Measurements from ENCODE around the gene ADCY9. TPM values are rescaled to one million over a fixed set of nuclear protein-coding genes. Genes with fewer than 3 reads are reported as not detected.

The ADCY9 gene
- total RNA-seq, 2 experiments from 2014 or later = 6.1 to 7.2 TPM

GRCh38 chr16:4015275-4016004 lies 100.8 kb downstream of the ADCY9 start:
- ChIA-PET CTCF (no interaction called here), POLR2A (no interaction called here)

GRCh38 chr16:4011940-4012629 lies 104.2 kb downstream of the ADCY9 start:
- ChIA-PET CTCF (no interaction called here), POLR2A (no interaction called here)

GRCh38 chr16:4011225-4011939 lies 104.9 kb downstream of the ADCY9 start:
- POLR2A ChIA-PET = no interaction called here
- CTCF ChIA-PET = no interaction called here

- ChIA-PET CTCF (no interaction called here), POLR2A (no interaction called here)
Measured at GRCh38 chr16:4010225-4011158, 105.8 kb downstream of the ADCY9 start.

- POLR2A ChIA-PET = no interaction called here
- CTCF ChIA-PET = no interaction called here
Measured at GRCh38 chr16:4009177-4009576, 107.1 kb downstream of the ADCY9 start.

GRCh38 chr16:4008116-4008515 lies 108.1 kb downstream of the ADCY9 start:
- POLR2A ChIA-PET = interaction anchor here (0.6 kb wide), 1 partner anchor 14 kb away, joined by 3 read pairs; no protein-coding TSS in a partner anchor
- CTCF ChIA-PET = no interaction called here

GRCh38 chr16:4006397-4006999 lies 109.7 kb downstream of the ADCY9 start:
- ChIA-PET CTCF (no interaction called here), POLR2A (no interaction called here)

- POLR2A ChIA-PET = no interaction called here
- CTCF ChIA-PET = no interaction called here
Measured at GRCh38 chr16:4005731-4006130, 110.5 kb downstream of the ADCY9 start.

GRCh38 chr16:4005281-4005680 lies 111.0 kb downstream of the ADCY9 start:
- CTCF ChIA-PET = no interaction called here
- POLR2A ChIA-PET = interaction anchor here (0.5 kb wide), 1 partner anchor 95 kb away, joined by 3 read pairs; no protein-coding TSS in a partner anchor

GRCh38 chr16:4004206-4004605 lies 112.0 kb downstream of the ADCY9 start:
- CTCF ChIA-PET = interaction anchor here (0.6 kb wide), 1 partner anchor 42 kb away, joined by 3 read pairs; no protein-coding TSS in a partner anchor
- POLR2A ChIA-PET = interaction anchor here (0.7 kb wide), 1 partner anchor 54 kb away, joined by 4 read pairs; no protein-coding TSS in a partner anchor

GRCh38 chr16:4003576-4003975 lies 112.7 kb downstream of the ADCY9 start:
- POLR2A ChIA-PET = no interaction called here
- CTCF ChIA-PET = no interaction called here

- ChIA-PET CTCF (no interaction called here), POLR2A (no interaction called here)
Measured at GRCh38 chr16:4003166-4003565, 113.1 kb downstream of the ADCY9 start.

- ChIA-PET POLR2A (no interaction called here), CTCF (interaction anchor here (1.1 kb wide), 1 partner anchor 17 kb away, joined by 3 read pairs; no protein-coding TSS in a partner anchor)
Measured at GRCh38 chr16:4002121-4002520, 114.1 kb downstream of the ADCY9 start.

GRCh38 chr16:3999479-4000325 lies 116.5 kb downstream of the ADCY9 start:
- CTCF ChIA-PET = interaction anchor here (0.6 kb wide), 1 partner anchor 64 kb away, joined by 3 read pairs; no protein-coding TSS in a partner anchor

GRCh38 chr16:3998793-3999478 lies 117.3 kb downstream of the ADCY9 start:
- ChIA-PET POLR2A (no interaction called here), CTCF (interaction anchor here (0.5 to 0.7 kb wide), 2 partner anchors 73 to 240 kb away, joined by 3 to 4 read pairs; no protein-coding TSS in a partner anchor)

More at GRCh38 chr16:3999479-4000325, 116.5 kb downstream of the ADCY9 start:
- POLR2A ChIA-PET = no interaction called here

GRCh38 chr16:3997231-3997841 lies 118.9 kb downstream of the ADCY9 start:
- ChIA-PET CTCF (no interaction called here), POLR2A (no interaction called here)

- POLR2A ChIA-PET = no interaction called here
- CTCF ChIA-PET = interaction anchor here (1.0 kb wide), 1 partner anchor 12 kb away, joined by 3 read pairs; no protein-coding TSS in a partner anchor
Measured at GRCh38 chr16:3995001-3995400, 121.2 kb downstream of the ADCY9 start.
